Vagina (tissue), 2 donors: ENCODE results near the gene DNAJC25.

ENCODE experiments used
- POLR2A ChIP-seq, 2 donors: fragments of 450-650 bp; IDR thresholded peaks; one replicate each; pipeline ENCODE4 v1.6.1; 2017; ENCODE audit warnings: antibody characterized with exemption in 2 of 2, mild to moderate bottlenecking in 2 of 2, moderate library complexity in 2 of 2
- POLR2AphosphoS5 ChIP-seq, 2 donors: sonication (generic); formaldehyde crosslinking; IDR thresholded peaks; one replicate each; pipeline ENCODE4 v1.9.0; 2017; ENCODE audit warnings: antibody characterized with exemption in 2 of 2, mild to moderate bottlenecking in 2 of 2, low read depth in 1 of 2; ENCODE audit not compliant: insufficient read depth in 1 of 2
- TF ChIP-seq, protein P1 (sequence below), 3 experiments: fragments of 450-650 bp in 2 of 3; fragments of 200-600 bp in 1 of 3; sonication (generic) in 1 of 3; IDR thresholded peaks; one replicate each; pipeline ENCODE4 v1.5.1; 2017 to 2019; ENCODE audit warnings: antibody characterized with exemption in 3 of 3, mild to moderate bottlenecking in 2 of 3, moderate library complexity in 2 of 3

DNA sequence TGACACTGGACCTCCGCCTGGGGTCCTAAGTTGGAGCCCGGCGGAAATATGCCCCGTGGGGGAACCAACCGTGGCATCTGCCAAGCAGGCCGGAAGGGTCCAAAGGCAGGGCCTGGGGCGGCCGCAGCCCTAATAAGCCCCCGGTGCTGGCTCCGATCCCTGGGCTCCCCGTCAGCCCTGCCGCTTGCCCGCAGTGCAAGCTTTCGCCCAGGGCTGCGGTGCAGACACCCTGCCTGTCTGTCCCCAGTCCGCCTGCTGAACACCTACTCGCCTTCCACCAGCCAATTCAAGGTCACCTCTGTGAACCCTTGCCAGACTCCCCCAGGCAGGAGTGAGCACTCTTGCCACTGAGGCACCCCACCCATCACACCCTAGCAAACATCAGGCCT, 31.2 kb upstream of the DNAJC25 start:
- TF ChIP-seq, protein P1, sequence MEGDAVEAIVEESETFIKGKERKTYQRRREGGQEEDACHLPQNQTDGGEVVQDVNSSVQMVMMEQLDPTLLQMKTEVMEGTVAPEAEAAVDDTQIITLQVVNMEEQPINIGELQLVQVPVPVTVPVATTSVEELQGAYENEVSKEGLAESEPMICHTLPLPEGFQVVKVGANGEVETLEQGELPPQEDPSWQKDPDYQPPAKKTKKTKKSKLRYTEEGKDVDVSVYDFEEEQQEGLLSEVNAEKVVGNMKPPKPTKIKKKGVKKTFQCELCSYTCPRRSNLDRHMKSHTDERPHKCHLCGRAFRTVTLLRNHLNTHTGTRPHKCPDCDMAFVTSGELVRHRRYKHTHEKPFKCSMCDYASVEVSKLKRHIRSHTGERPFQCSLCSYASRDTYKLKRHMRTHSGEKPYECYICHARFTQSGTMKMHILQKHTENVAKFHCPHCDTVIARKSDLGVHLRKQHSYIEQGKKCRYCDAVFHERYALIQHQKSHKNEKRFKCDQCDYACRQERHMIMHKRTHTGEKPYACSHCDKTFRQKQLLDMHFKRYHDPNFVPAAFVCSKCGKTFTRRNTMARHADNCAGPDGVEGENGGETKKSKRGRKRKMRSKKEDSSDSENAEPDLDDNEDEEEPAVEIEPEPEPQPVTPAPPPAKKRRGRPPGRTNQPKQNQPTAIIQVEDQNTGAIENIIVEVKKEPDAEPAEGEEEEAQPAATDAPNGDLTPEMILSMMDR (IDR thresholded peaks at IDR 0.05) = no peak
- no peak for TF ChIP-seq POLR2A (IDR thresholded peaks at IDR 0.05)
- TF ChIP-seq POLR2AphosphoS5 (IDR thresholded peaks at IDR 0.05; ENCODE audit: insufficient read depth in 1 of 2, low read depth in 1 of 2) = no peak
